SK-N-SH (cell line): ENCODE data around the gene ADAMTS14. TPM values are rescaled to one million over a fixed set of nuclear protein-coding genes. Genes with fewer than 3 reads are reported as not detected.

Experiments used
- CTCF ChIA-PET: fragments of 300-600, 350-600 bp; formaldehyde crosslinking; extraction: SDS; loops from one replicate; lab custom pipeline; 2021; lab: Yijun Ruan, JAX
- POLR2A ChIA-PET: fragments of 350-600 bp; sonication (Branson Sonifier 250); formaldehyde crosslinking; extraction: SDS; loops from one replicate; lab custom pipeline; 2020; ENCODE audit warnings: antibody characterized with exemption, inconsistent platforms; lab: Yijun Ruan, JAX
- DNase-seq: peaks from one replicate; pipeline ENCODE4 v3.0.0; 2012
- H2AFZ ChIP-seq: fragments of 200-600 bp; sonication (generic); 2 replicates; pipeline ENCODE4 v1.8.1; 2016; ENCODE audit warnings: antibody characterized with exemption, mild to moderate bottlenecking, low read depth
- H3F3A ChIP-seq: fragments of 200-600 bp; sonication (generic); replicated peaks from 2 replicates; pipeline ENCODE3; 2016; ENCODE audit warnings: antibody characterized with exemption, mild to moderate bottlenecking; ENCODE audit not compliant: insufficient read depth
- H3K27ac ChIP-seq, 2 experiments: fragments of 200-500 bp in 1 of 2; fragments of 200-600 bp in 1 of 2; sonication (Bioruptor generic) in 1 of 2; sonication (generic), shearing (Covaris generic) in 1 of 2; 2 replicates each; pipeline versions ENCODE4 v1.5.1 to v1.6.1; 2014 to 2016; ENCODE audit warnings: low read depth in 2 of 2, inconsistent platforms in 1 of 2, low read length in 1 of 2, mild to moderate bottlenecking in 1 of 2, mixed read lengths in 1 of 2
- H3K27me3 ChIP-seq: fragments of 200-600 bp; sonication (generic), shearing (Covaris generic); 2 replicates; pipeline ENCODE4 v1.6.1; 2016; ENCODE audit warnings: mixed run types; ENCODE audit not compliant: insufficient read depth
- H3K36me3 ChIP-seq, 2 experiments: fragments of 200-500 bp in 1 of 2; fragments of 200-600 bp in 1 of 2; sonication (Bioruptor generic) in 1 of 2; sonication (generic) in 1 of 2; replicated peaks in 1 of 2; 2 replicates each; pipeline versions ENCODE3 to v1.5.1; 2014 to 2016; ENCODE audit warnings: low read length in 1 of 2, mild to moderate bottlenecking in 1 of 2; ENCODE audit not compliant: insufficient read depth in 2 of 2, control insufficient read depth in 1 of 2
- H3K4me1 ChIP-seq, 2 experiments: fragments of 200-500 bp in 1 of 2; fragments of 200-600 bp in 1 of 2; sonication (Bioruptor generic) in 1 of 2; sonication (generic), shearing (Covaris generic) in 1 of 2; 2 replicates each; pipeline versions ENCODE4 v1.5.1 to v1.6.1; 2014 to 2016; ENCODE audit warnings: low read depth in 1 of 2, low read length in 1 of 2, mixed run types in 1 of 2; ENCODE audit not compliant: insufficient read depth in 2 of 2, control insufficient read depth in 1 of 2
- H3K4me2 ChIP-seq: fragments of 200-600 bp; sonication (generic), shearing (Covaris generic); 2 replicates; pipeline ENCODE4 v1.6.1; 2017; ENCODE audit warnings: mixed run types
- H3K4me3 ChIP-seq, 2 experiments: fragments of 200-500 bp in 1 of 2; fragments of 200-600 bp in 1 of 2; sonication (Bioruptor generic) in 1 of 2; sonication (generic), shearing (Covaris generic) in 1 of 2; 2 replicates each; pipeline versions ENCODE4 v1.5.1 to v1.8.1; 2014 to 2016; ENCODE audit warnings: low read depth in 2 of 2, inconsistent platforms in 1 of 2, low read length in 1 of 2, mild to moderate bottlenecking in 1 of 2, mixed read lengths in 1 of 2, moderate library complexity in 1 of 2
- H3K79me2 ChIP-seq: fragments of 200-600 bp; sonication (generic); 2 replicates; pipeline ENCODE4 v1.8.1; 2017; ENCODE audit warnings: mild to moderate bottlenecking; ENCODE audit not compliant: insufficient read depth
- H3K9ac ChIP-seq: fragments of 200-600 bp; sonication (generic); 2 replicates; pipeline ENCODE4 v1.6.1; 2017; ENCODE audit warnings: mixed run types
- H3K9me2 ChIP-seq: fragments of 200-600 bp; sonication (generic); 2 replicates; pipeline ENCODE4 v1.6.1; 2017; ENCODE audit warnings: mixed run types
- H3K9me3 ChIP-seq: fragments of 200-600 bp; sonication (generic); 2 replicates; pipeline ENCODE4 v1.6.1; 2017; ENCODE audit warnings: mixed run types, mild to moderate bottlenecking, moderate library complexity
- H4K20me1 ChIP-seq: fragments of 200-600 bp; sonication (generic); 2 replicates; pipeline ENCODE4 v1.6.1; 2017; ENCODE audit warnings: mild to moderate bottlenecking, mixed run types; ENCODE audit not compliant: insufficient read depth
- CHD2 ChIP-seq: fragments of 150-350 bp; IDR thresholded peaks from 2 replicates; pipeline ENCODE4 v1.6.1; 2018; ENCODE audit warnings: low read length; ENCODE audit not compliant: partially characterized antibody
- ELF1 ChIP-seq: IDR thresholded peaks from 2 replicates; pipeline ENCODE4 v1.4.0; 2012
- EZH2phosphoT487 ChIP-seq: fragments of 200-600 bp; sonication (generic); IDR thresholded peaks from 2 replicates; pipeline ENCODE4 v1.6.1; 2017; ENCODE audit warnings: low read depth, mixed run types, mild to moderate bottlenecking, antibody characterized with exemption, moderate library complexity, borderline replicate concordance
- FOSL2 ChIP-seq: IDR thresholded peaks from 2 replicates; pipeline ENCODE4 v1.4.0; 2012; ENCODE audit warnings: low read depth, mild to moderate bottlenecking, moderate library complexity, borderline replicate concordance
- JUND ChIP-seq: IDR thresholded peaks from 2 replicates; pipeline ENCODE4 v1.4.0; 2012
- MEF2A ChIP-seq: IDR thresholded peaks from 2 replicates; pipeline ENCODE4 v1.4.0; 2012; ENCODE audit warnings: low read depth, borderline replicate concordance
- RCOR1 ChIP-seq: fragments of 150-350 bp; IDR thresholded peaks from 2 replicates; pipeline ENCODE4 v1.6.1; 2017; ENCODE audit warnings: antibody characterized with exemption, low read length
- SMC3 ChIP-seq: IDR thresholded peaks from 2 replicates; pipeline ENCODE4 v1.6.1; 2012; ENCODE audit warnings: low read depth, low read length, improper control_type of control experiment
- TAF1 ChIP-seq: IDR thresholded peaks from 2 replicates; pipeline ENCODE4 v1.6.1; 2012; ENCODE audit warnings: low read depth, mild to moderate bottlenecking, low read length, moderate library complexity, borderline replicate concordance
- TEAD4 ChIP-seq: IDR thresholded peaks from 2 replicates; pipeline ENCODE4 v1.4.0; 2012; ENCODE audit warnings: mild to moderate bottlenecking, borderline replicate concordance; ENCODE audit not compliant: insufficient read depth
- YY1 ChIP-seq: IDR thresholded peaks from 2 replicates; pipeline ENCODE4 v1.4.0; 2012; ENCODE audit warnings: low read depth, mild to moderate bottlenecking
- WGBS: methylation state at CpG from one replicate; pipeline ENCODE4 v1.1.6; 2017; ENCODE audit warnings: low lambda C conversion rate; 5-methylcytosine and 5-hydroxymethylcytosine counted together
- polyA plus RNA-seq, 3 experiments: library from polyadenylated mRNA; depleted of rRNA; stranded (reverse); fragments of >200 nt; gene quantifications; 2 replicates each; pipeline ENCODE4 v1.2.3, GENCODE V29; 2012
- TF ChIP-seq, protein P1 (sequence below): IDR thresholded peaks from 2 replicates; pipeline ENCODE4 v1.4.0; 2012; ENCODE audit warnings: low read depth, borderline replicate concordance
- TF ChIP-seq, protein P2 (sequence below): IDR thresholded peaks from 2 replicates; pipeline ENCODE4; 2012
- TF ChIP-seq, protein P3 (sequence below): IDR thresholded peaks from 2 replicates; pipeline ENCODE4 v1.4.0; 2012; ENCODE audit warnings: low read depth, borderline replicate concordance
- TF ChIP-seq, protein P4 (sequence below): IDR thresholded peaks from 2 replicates; pipeline ENCODE4 v1.6.1; 2012; ENCODE audit warnings: mild to moderate bottlenecking, low read depth, low read length, moderate library complexity

Gene ADAMTS14
- polyA plus RNA-seq, 1 of the 3 experiments (the other 2 are of a cell fraction) = 1.1 TPM

DNA sequence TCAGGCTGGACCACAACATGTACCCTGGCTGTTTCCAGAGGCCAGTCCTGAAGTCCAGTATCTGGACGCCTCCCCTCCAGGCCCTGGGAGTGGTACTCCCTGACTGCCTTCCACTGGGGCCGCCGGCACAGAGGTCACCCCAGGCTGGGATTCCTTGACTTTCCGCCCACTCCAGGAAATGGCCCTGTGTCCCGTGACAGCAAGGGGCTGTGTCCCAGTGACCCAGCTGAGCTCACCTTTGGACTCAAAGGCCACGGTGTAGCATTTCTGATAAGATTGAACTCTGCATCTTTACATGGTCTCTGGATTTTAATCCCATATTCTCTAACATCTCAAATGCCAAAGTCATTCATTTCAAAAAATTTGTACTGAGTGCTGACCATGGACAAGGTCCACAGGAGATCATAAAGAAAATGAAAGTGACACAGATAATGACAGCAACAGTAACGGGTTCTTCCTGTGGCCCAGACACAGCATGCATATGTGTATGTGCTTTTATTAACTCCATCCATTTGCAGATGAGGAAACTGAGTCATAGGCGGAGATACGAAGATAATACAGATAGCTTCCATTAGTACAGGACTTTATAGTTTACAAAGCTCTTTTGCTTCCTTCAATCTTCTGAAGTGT is 5.4 kb downstream of the ADAMTS14 start (continued):
- TF ChIP-seq, protein P1, sequence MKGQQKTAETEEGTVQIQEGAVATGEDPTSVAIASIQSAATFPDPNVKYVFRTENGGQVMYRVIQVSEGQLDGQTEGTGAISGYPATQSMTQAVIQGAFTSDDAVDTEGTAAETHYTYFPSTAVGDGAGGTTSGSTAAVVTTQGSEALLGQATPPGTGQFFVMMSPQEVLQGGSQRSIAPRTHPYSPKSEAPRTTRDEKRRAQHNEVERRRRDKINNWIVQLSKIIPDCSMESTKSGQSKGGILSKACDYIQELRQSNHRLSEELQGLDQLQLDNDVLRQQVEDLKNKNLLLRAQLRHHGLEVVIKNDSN = no peak
- TF ChIP-seq FOSL2 (no peak), JUND (no peak), TAF1 (no peak), ELF1 (no peak)
- TF ChIP-seq, protein P2, sequence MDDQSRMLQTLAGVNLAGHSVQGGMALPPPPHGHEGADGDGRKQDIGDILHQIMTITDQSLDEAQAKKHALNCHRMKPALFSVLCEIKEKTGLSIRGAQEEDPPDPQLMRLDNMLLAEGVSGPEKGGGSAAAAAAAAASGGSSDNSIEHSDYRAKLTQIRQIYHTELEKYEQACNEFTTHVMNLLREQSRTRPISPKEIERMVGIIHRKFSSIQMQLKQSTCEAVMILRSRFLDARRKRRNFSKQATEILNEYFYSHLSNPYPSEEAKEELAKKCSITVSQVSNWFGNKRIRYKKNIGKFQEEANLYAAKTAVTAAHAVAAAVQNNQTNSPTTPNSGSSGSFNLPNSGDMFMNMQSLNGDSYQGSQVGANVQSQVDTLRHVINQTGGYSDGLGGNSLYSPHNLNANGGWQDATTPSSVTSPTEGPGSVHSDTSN = no peak
- TF ChIP-seq, protein P3, sequence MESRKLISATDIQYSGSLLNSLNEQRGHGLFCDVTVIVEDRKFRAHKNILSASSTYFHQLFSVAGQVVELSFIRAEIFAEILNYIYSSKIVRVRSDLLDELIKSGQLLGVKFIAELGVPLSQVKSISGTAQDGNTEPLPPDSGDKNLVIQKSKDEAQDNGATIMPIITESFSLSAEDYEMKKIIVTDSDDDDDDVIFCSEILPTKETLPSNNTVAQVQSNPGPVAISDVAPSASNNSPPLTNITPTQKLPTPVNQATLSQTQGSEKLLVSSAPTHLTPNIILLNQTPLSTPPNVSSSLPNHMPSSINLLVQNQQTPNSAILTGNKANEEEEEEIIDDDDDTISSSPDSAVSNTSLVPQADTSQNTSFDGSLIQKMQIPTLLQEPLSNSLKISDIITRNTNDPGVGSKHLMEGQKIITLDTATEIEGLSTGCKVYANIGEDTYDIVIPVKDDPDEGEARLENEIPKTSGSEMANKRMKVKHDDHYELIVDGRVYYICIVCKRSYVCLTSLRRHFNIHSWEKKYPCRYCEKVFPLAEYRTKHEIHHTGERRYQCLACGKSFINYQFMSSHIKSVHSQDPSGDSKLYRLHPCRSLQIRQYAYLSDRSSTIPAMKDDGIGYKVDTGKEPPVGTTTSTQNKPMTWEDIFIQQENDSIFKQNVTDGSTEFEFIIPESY = no peak

DNA sequence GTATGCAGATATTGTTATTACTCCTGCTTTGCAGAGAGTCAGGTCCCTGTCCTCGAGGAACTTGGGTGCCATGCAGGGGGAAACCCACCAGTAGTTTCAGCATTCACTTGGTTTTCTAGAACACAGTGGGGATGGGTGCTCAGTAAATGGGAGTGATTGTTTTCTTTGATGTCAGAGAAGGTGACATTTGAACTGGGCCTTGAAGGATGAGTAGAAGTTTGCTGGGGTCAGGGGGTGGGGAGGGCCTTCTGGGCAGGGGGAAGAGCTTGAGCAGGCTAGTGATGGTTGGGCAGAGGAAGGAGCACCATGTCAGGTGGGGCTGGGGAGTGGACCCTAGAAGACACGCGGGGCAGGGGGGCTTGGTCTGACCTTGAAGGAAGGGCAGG is 5.9 kb downstream of the ADAMTS14 start:
- POLR2A ChIA-PET = interaction anchor here (1.7 kb wide), 1 partner anchor 116 kb away, joined by 11 read pairs; no protein-coding TSS in a partner anchor
- Histone ChIP-seq H3K4me2 (no peak overlapping the region), H3K9me3 (no peaks in the 10 kb centered on the region), H3K9me2 (no peaks in the 10 kb centered on the region), H3K79me2 (no peaks in the 10 kb centered on the region), H3K4me1 (peaks cover 12 to 78% of the 10 kb centered on the region in 2 experiments; a peak in 3 of 4 replicates), H3K4me3 (no peak overlapping the region), H2AFZ (no peak overlapping the region), H3K9ac (no peak overlapping the region), H4K20me1 (no peaks in the 10 kb centered on the region), H3F3A (peaks cover 2% of the 10 kb centered on the region), H3K27ac (peak overlapping the region in 1 of 2 experiments; percentile 88; a peak in 1 of 4 replicates), H3K27me3 (no peaks in the 10 kb centered on the region), H3K36me3 (no peaks in the 10 kb centered on the region)
- 81% methylated on average over 3 of the region's 3 CpGs for WGBS
- CTCF ChIA-PET = interaction anchor here (1.4 to 1.7 kb wide), 3 partner anchors 80 to 128 kb away, joined by 4 to 9 read pairs (median 6); no protein-coding TSS in a partner anchor
- no peak for DNase-seq
- TF ChIP-seq TEAD4 = no peak
- TF ChIP-seq, protein P2 = no peak
- TF ChIP-seq RCOR1 = no peak
- TF ChIP-seq MEF2A = no peak
- TF ChIP-seq, protein P1 = no peak
- no peak for TF ChIP-seq EZH2phosphoT487
- TF ChIP-seq, protein P4, sequence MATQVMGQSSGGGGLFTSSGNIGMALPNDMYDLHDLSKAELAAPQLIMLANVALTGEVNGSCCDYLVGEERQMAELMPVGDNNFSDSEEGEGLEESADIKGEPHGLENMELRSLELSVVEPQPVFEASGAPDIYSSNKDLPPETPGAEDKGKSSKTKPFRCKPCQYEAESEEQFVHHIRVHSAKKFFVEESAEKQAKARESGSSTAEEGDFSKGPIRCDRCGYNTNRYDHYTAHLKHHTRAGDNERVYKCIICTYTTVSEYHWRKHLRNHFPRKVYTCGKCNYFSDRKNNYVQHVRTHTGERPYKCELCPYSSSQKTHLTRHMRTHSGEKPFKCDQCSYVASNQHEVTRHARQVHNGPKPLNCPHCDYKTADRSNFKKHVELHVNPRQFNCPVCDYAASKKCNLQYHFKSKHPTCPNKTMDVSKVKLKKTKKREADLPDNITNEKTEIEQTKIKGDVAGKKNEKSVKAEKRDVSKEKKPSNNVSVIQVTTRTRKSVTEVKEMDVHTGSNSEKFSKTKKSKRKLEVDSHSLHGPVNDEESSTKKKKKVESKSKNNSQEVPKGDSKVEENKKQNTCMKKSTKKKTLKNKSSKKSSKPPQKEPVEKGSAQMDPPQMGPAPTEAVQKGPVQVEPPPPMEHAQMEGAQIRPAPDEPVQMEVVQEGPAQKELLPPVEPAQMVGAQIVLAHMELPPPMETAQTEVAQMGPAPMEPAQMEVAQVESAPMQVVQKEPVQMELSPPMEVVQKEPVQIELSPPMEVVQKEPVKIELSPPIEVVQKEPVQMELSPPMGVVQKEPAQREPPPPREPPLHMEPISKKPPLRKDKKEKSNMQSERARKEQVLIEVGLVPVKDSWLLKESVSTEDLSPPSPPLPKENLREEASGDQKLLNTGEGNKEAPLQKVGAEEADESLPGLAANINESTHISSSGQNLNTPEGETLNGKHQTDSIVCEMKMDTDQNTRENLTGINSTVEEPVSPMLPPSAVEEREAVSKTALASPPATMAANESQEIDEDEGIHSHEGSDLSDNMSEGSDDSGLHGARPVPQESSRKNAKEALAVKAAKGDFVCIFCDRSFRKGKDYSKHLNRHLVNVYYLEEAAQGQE = no peak
- no peak for TF ChIP-seq SMC3
- TF ChIP-seq CHD2 = no peak
- TF ChIP-seq, protein P3 = no peak
- TF ChIP-seq TAF1 = no peak
- no peak for TF ChIP-seq YY1
